PFSK-1 (cell line): ENCODE data around the gene HEATR9.

Source experiments
- FOXP2 ChIP-seq: optimal IDR thresholded peaks from 2 replicates; pipeline ENCODE3; 2011; ENCODE audit warnings: borderline replicate concordance, control low read depth, inconsistent platforms; ENCODE audit not compliant: insufficient read depth; ENCODE audit errors: extremely low read length, extremely low read depth
- POLR2AphosphoS5 ChIP-seq: IDR thresholded peaks from 2 replicates; pipeline ENCODE4 v1.6.1; 2012; ENCODE audit warnings: low read depth, mild to moderate bottlenecking, control low read depth, low read length, moderate library complexity

DNA sequence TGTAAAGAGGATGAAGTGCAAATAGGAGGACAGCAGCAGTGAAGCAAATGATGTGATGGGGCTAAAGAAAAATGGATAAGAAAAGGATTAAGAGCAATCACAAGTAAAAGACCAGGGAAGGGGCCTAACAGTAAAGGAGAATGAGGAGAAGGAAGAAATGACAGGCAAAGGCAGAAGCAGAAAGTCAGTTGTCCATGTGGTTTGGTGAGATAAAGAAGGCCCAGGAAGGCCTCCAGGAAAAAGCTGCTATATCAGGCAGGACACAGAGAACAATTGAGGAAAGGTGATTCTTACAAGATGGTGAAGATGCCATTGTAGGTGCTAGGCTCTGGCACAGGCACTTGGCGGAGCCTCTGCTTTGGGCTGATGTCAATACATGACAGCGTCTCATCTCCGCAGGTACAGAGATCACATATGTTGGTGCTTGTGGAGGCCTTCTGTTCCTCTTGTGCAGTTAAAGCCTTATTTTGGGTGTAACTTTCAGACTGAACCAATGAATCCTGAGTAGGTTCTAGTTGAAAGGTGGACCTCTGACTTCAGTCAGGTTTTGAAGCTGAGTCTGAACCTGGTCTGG, 43.7 kb upstream of the HEATR9 start:
- TF ChIP-seq POLR2AphosphoS5 (no peak), FOXP2 (no peak)
